PC-3 (cell line): ENCODE measurements around the gene TMC1. TPM values are rescaled to one million over a fixed set of nuclear protein-coding genes. Genes with fewer than 3 reads are reported as not detected.
"Not testable (repeated sequence)": the region's sequence is repeated elsewhere in the genome, so short reads cannot be mapped to it uniquely, and the experiment has no call there.

Source experiments
- ATAC-seq: fragments of 200-7000 bp; cut with Tn5 transposase; 2 replicates; pipeline ENCODE4 v1.9.1; 2020; ENCODE audit warnings: mild to moderate bottlenecking, moderate library complexity
- BruUV-seq: library from RNA; stranded (reverse); fragments of 400-500 nt; replicated peaks from 2 replicates; lab custom pipeline; 2021; lab: Mats Ljungman, UMichigan
- CTCF ChIA-PET: fragments of 300-600 bp; sonication (Branson Sonifier 250); formaldehyde crosslinking; loops from one replicate; lab custom pipeline; 2022; ENCODE audit warnings: antibody characterized with exemption; lab: Charles Lee
- POLR2A ChIA-PET: fragments of 300-600 bp; sonication (Branson Sonifier 250); formaldehyde crosslinking; loops from one replicate; lab custom pipeline; 2022; ENCODE audit warnings: antibody characterized with exemption; ENCODE audit not compliant: unreplicated experiment; lab: Charles Lee
- DNase-seq: peaks from one replicate; pipeline ENCODE4 v3.0.0-alpha.2; 2015
- H2AFZ ChIP-seq: fragments of 300-600 bp; sonication (generic); 2 replicates; pipeline ENCODE4 v1.6.0; 2016; ENCODE audit warnings: antibody characterized with exemption, low read length
- H3F3A ChIP-seq: fragments of 300-600 bp; sonication (generic); one replicate; pipeline ENCODE4 v1.6.0; 2017; ENCODE audit warnings: antibody characterized with exemption, low read length, control low read depth, mild to moderate bottlenecking; ENCODE audit not compliant: unreplicated experiment
- H3K27ac ChIP-seq: fragments of 300-600 bp; sonication (generic); 2 replicates; pipeline ENCODE4 v1.5.1; 2016; ENCODE audit warnings: mild to moderate bottlenecking, low read length
- H3K27me3 ChIP-seq: fragments of 300-600 bp; sonication (generic); 2 replicates; pipeline ENCODE4 v1.6.1; 2016; ENCODE audit warnings: low read length, mixed read lengths
- H3K36me3 ChIP-seq: fragments of 300-600 bp; sonication (generic); 2 replicates; pipeline ENCODE4 v1.6.1; 2016; ENCODE audit warnings: low read depth, mixed run types, low read length, mixed read lengths
- H3K4me1 ChIP-seq: fragments of 300-600 bp; sonication (generic); 2 replicates; pipeline ENCODE4 v1.5.1; 2016; ENCODE audit warnings: low read length; ENCODE audit not compliant: insufficient read depth
- H3K4me2 ChIP-seq: fragments of 300-600 bp; sonication (generic); 2 replicates; pipeline ENCODE4 v1.6.0; 2016; ENCODE audit warnings: low read length
- H3K4me3 ChIP-seq: fragments of 300-600 bp; sonication (generic); 2 replicates; pipeline ENCODE4 v1.5.1; 2016; ENCODE audit warnings: mild to moderate bottlenecking, low read length, mixed read lengths
- H3K79me2 ChIP-seq: fragments of 300-600 bp; sonication (generic); 2 replicates; pipeline ENCODE4 v1.6.1; 2017; ENCODE audit warnings: low read length, mixed read lengths
- H3K9ac ChIP-seq: fragments of 300-600 bp; sonication (generic); 2 replicates; pipeline ENCODE4 v1.6.0; 2016; ENCODE audit warnings: mild to moderate bottlenecking, low read length
- H3K9me2 ChIP-seq: fragments of 300-600 bp; sonication (generic); replicated peaks from 2 replicates; pipeline ENCODE4 v1.6.1; 2016; ENCODE audit warnings: mixed run types, low read length, mixed read lengths
- H3K9me3 ChIP-seq: fragments of 300-600 bp; sonication (generic); 2 replicates; pipeline ENCODE4 v1.6.1; 2016; ENCODE audit warnings: low read length, mixed read lengths
- H4K20me1 ChIP-seq: fragments of 300-600 bp; sonication (generic); 2 replicates; pipeline ENCODE4 v1.6.1; 2016; ENCODE audit warnings: low read length, mixed read lengths
- EZH2 ChIP-seq: fragments of 300-600 bp; sonication (generic); IDR thresholded peaks from one replicate; pipeline ENCODE4 v1.6.1; 2017; ENCODE audit warnings: antibody characterized with exemption, mild to moderate bottlenecking, low read length; ENCODE audit not compliant: unreplicated experiment
- EZH2phosphoT487 ChIP-seq: fragments of 300-600 bp; sonication (generic); IDR thresholded peaks from 2 replicates; pipeline ENCODE4 v1.6.1; 2018; ENCODE audit warnings: mild to moderate bottlenecking, antibody characterized with exemption, low read length, borderline replicate concordance
- intact Hi-C: fragments of 100-400 bp; cut with micrococcal nuclease; formaldehyde crosslinking; loops from 2 replicates; pipeline ENCODE4 v1.9.0; 2023
- total RNA-seq: library from RNA; depleted of rRNA; stranded (reverse); fragments of >200 nt; gene quantifications from 2 replicates; pipeline ENCODE4 v1.2.3, GENCODE V29; 2014
- TF ChIP-seq, protein P1 (sequence below): fragments of 300-600 bp; sonication (generic); conservative IDR thresholded peaks from 2 replicates; pipeline ENCODE4 v1.5.1; 2017; ENCODE audit warnings: antibody characterized with exemption, low read depth, mild to moderate bottlenecking, low read length

Gene TMC1
- total RNA-seq, 1 experiment from 2014 or later, result 0.15 TPM

DNA sequence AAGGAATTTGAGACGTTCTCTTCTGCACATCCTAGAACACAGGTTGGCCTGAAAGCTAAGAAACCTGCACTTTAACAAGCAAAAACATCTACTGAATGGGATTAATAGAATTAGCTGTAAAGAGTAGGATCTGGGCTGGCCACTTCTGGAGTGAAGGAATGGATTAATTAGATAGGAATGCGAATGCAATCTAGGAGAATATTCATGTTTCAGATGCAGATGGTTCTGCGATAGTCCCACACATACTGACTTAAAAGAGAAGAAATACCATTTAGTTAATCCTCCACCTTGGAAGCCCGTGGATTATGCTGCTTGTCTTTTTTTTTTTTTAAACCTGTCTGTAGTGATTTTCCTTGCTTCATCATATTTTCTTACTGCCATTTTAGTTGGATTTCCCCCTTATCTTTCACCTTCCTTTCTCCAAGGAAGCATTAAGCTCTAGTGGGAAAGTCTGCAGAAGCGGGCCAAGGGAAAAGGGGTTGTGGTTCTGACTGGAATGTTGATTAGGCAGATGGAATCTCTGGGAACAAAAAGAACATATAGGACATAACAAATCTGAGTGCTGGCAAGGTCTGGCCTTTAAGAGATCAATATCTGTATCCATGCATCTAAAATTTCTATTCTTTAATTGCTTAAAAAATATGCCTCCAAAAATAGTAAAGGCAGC, 279.1 kb downstream of the TMC1 start:
- no peak overlapping the region for H3K4me2 ChIP-seq
- BruUV-seq, result no TSS peak
- ATAC-seq, result no peak
- no peaks in the 10 kb centered on the region for H3F3A ChIP-seq
- H3K9ac ChIP-seq, result no peak overlapping the region
- H3K4me3 ChIP-seq, result no peak overlapping the region
- H4K20me1 ChIP-seq, result no peaks in the 10 kb centered on the region
- ChIA-PET CTCF (no interaction called here), POLR2A (no interaction called here)
- no peak overlapping the region for H3K27ac ChIP-seq
- intact Hi-C loops, result no loop called here
- no peaks in the 10 kb centered on the region for H3K9me3 ChIP-seq
- DNase-seq, result no peak
- H3K9me2 ChIP-seq, result no peaks in the 10 kb centered on the region
- H3K36me3 ChIP-seq, result no peaks in the 10 kb centered on the region
- H2AFZ ChIP-seq, result no peak overlapping the region
- H3K79me2 ChIP-seq, result no peaks in the 10 kb centered on the region
- TF ChIP-seq EZH2phosphoT487 (no peak), EZH2 (no peak)
- TF ChIP-seq, protein P1, sequence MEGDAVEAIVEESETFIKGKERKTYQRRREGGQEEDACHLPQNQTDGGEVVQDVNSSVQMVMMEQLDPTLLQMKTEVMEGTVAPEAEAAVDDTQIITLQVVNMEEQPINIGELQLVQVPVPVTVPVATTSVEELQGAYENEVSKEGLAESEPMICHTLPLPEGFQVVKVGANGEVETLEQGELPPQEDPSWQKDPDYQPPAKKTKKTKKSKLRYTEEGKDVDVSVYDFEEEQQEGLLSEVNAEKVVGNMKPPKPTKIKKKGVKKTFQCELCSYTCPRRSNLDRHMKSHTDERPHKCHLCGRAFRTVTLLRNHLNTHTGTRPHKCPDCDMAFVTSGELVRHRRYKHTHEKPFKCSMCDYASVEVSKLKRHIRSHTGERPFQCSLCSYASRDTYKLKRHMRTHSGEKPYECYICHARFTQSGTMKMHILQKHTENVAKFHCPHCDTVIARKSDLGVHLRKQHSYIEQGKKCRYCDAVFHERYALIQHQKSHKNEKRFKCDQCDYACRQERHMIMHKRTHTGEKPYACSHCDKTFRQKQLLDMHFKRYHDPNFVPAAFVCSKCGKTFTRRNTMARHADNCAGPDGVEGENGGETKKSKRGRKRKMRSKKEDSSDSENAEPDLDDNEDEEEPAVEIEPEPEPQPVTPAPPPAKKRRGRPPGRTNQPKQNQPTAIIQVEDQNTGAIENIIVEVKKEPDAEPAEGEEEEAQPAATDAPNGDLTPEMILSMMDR, result no peak
- H3K27me3 ChIP-seq, result peaks cover 7% of the 10 kb centered on the region; the same call in 1 of the 2 replicates
- H3K4me1 ChIP-seq, result no peaks in the 10 kb centered on the region

DNA sequence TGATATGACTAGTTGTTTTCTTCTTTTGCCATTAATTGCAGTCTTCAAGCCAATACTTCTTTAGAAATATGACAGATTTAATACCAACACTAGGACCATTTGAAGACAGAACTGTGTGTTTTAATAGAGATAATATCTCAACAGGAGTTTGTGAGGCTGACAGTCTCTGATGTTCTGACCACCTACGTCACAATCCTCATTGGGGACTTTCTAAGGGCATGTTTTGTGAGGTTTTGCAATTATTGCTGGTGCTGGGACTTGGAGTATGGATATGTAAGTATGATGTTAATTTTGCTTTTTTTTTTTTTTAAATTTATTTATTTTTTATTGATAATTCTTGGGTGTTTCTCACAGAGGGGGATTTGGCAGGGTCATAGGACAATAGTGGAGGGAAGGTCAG, 283.8 kb downstream of the TMC1 start:
- Histone ChIP-seq H3K27ac (no peak overlapping the region), H3F3A (no peaks in the 10 kb centered on the region), H3K36me3 (no peaks in the 10 kb centered on the region), H4K20me1 (no peaks in the 10 kb centered on the region), H3K4me3 (no peak overlapping the region), H3K9me3 (no peaks in the 10 kb centered on the region), H3K27me3 (peaks cover 7% of the 10 kb centered on the region; the same call in 1 of the 2 replicates), H3K9me2 (no peaks in the 10 kb centered on the region), H3K9ac (no peak overlapping the region), H3K4me2 (no peak overlapping the region), H3K4me1 (no peaks in the 10 kb centered on the region), H3K79me2 (no peaks in the 10 kb centered on the region), H2AFZ (no peak overlapping the region)
- intact Hi-C loops, result no loop called here
- ATAC-seq, result no peak
- DNase-seq, result no peak
- no TSS peak for BruUV-seq
- CTCF ChIA-PET, result no interaction called here
- POLR2A ChIA-PET, result no interaction called here
- TF ChIP-seq, protein P1, result no peak
- TF ChIP-seq EZH2, result no peak
- no peak for TF ChIP-seq EZH2phosphoT487

DNA sequence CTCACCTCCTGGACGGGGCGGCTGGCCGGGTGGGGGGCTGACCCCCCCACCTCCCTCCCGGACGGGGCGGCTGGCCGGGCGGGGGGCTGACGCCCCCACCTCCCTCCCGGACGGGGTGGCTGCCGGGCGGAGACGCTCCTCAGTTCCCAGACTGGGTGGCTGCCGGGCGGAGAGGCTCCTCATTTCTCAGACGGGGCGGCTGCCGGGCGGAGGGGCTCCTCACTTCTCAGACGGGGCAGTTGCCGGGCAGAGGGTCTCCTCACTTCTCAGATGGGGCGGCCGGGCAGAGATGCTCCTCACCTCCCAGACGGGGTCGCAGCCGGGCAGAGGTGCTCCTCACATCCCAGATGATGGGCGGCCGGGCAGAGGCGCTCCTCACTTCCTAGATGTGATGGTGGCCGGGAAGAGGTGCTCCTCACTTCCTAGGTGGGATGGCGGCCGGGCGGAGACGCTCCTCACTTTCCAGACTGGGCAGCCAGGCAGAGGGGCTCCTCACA, 285.0 kb downstream of the TMC1 start:
- H4K20me1 ChIP-seq, H3K4me1 ChIP-seq, H3K27me3 ChIP-seq, BruUV-seq, ATAC-seq, CTCF ChIA-PET, H3K4me2 ChIP-seq, H3K4me3 ChIP-seq, intact Hi-C loops, H3K36me3 ChIP-seq, H3K9me2 ChIP-seq, H3F3A ChIP-seq, DNase-seq, H2AFZ ChIP-seq, H3K79me2 ChIP-seq, POLR2A ChIA-PET, H3K9ac ChIP-seq, H3K9me3 ChIP-seq, H3K27ac ChIP-seq: not testable (repeated sequence)
